Mesenchymal stem cell (in vitro differentiated cells and primary cell): ENCODE data around the gene FCGR2B.
"Not testable (repeated sequence)": the region's sequence is repeated elsewhere in the genome, so short reads cannot be mapped to it uniquely, and the experiment has no call there.

ENCODE experiments used
- DNase-seq: peaks from one replicate; pipeline ENCODE4 v3.0.0-alpha.2; 2013
- H2AFZ ChIP-seq: one replicate; pipeline ENCODE4 v1.6.1; 2013; ENCODE audit warnings: low read depth, mild to moderate bottlenecking, control low read depth, inconsistent platforms, low read length, moderate library complexity
- H2AK5ac ChIP-seq: 2 replicates; pipeline ENCODE4 v1.6.1; 2013; ENCODE audit warnings: low read length, moderate library complexity, mild to moderate bottlenecking, inconsistent platforms; ENCODE audit not compliant: severe bottlenecking
- H2BK120ac ChIP-seq: one replicate; pipeline ENCODE4 v1.6.1; 2013; ENCODE audit warnings: low read depth, mild to moderate bottlenecking, inconsistent platforms, low read length, moderate library complexity
- H2BK12ac ChIP-seq, 2 experiments: one replicate each; pipeline ENCODE4 v1.6.1; 2013; ENCODE audit warnings: inconsistent platforms in 2 of 2, low read length in 2 of 2, mild to moderate bottlenecking in 2 of 2, moderate library complexity in 2 of 2, control low read depth in 1 of 2
- H2BK15ac ChIP-seq: one replicate; pipeline ENCODE4 v1.6.1; 2013; ENCODE audit warnings: mild to moderate bottlenecking, low read depth, inconsistent platforms; ENCODE audit not compliant: poor library complexity, severe bottlenecking
- H2BK5ac ChIP-seq: 2 replicates; pipeline ENCODE4 v1.6.1; 2013; ENCODE audit warnings: low read depth, mild to moderate bottlenecking, low read length, control low read depth, inconsistent platforms; ENCODE audit not compliant: poor library complexity, severe bottlenecking
- H3K14ac ChIP-seq, 2 experiments: one replicate each; pipeline ENCODE4 v1.6.1; 2013; ENCODE audit warnings: inconsistent platforms in 2 of 2, low read length in 2 of 2, control low read depth in 1 of 2, mild to moderate bottlenecking in 1 of 2, moderate library complexity in 1 of 2
- H3K18ac ChIP-seq, 2 experiments: one replicate each; pipeline ENCODE4 v1.6.1; 2013; ENCODE audit warnings: inconsistent platforms in 2 of 2, low read length in 2 of 2, control low read depth in 1 of 2, low read depth in 1 of 2, mild to moderate bottlenecking in 1 of 2
- H3K23ac ChIP-seq, 2 experiments: one replicate each; pipeline ENCODE4 v1.6.1; 2013; ENCODE audit warnings: inconsistent platforms in 2 of 2, low read length in 2 of 2, mild to moderate bottlenecking in 2 of 2, moderate library complexity in 2 of 2, control low read depth in 1 of 2
- H3K27ac ChIP-seq: 2 replicates; pipeline ENCODE4 v1.5.1; 2013; ENCODE audit warnings: mild to moderate bottlenecking, moderate library complexity, low read length, control low read depth, inconsistent platforms; ENCODE audit not compliant: poor library complexity, severe bottlenecking
- H3K27me3 ChIP-seq, 2 experiments: 2 replicates each; pipeline versions ENCODE4 v1.6.1 to v1.7.0; 2013; ENCODE audit warnings: low read length in 2 of 2, mild to moderate bottlenecking in 2 of 2, moderate library complexity in 2 of 2, control low read depth in 1 of 2, inconsistent platforms in 1 of 2; ENCODE audit not compliant: control insufficient read depth in 1 of 2, insufficient read depth in 1 of 2
- H3K36me3 ChIP-seq, 2 experiments: 2 replicates each; pipeline versions ENCODE4 v1.6.1 to v1.7.0; 2013; ENCODE audit warnings: low read length in 2 of 2, control low read depth in 1 of 2, inconsistent platforms in 1 of 2, low read depth in 1 of 2, mild to moderate bottlenecking in 1 of 2; ENCODE audit not compliant: insufficient read depth in 2 of 2, control insufficient read depth in 1 of 2
- H3K4ac ChIP-seq, 2 experiments: one replicate each; pipeline ENCODE4 v1.6.1; 2013; ENCODE audit warnings: inconsistent platforms in 2 of 2, low read length in 2 of 2, mild to moderate bottlenecking in 2 of 2, moderate library complexity in 2 of 2, control low read depth in 1 of 2, low read depth in 1 of 2
- H3K4me1 ChIP-seq: 2 replicates; pipeline ENCODE4 v1.6.1; 2013; ENCODE audit warnings: low read depth, low read length, control low read depth; ENCODE audit not compliant: control insufficient read depth, insufficient read depth
- H3K4me2 ChIP-seq: 2 replicates; pipeline ENCODE4 v1.6.1; 2013; ENCODE audit warnings: low read length, mild to moderate bottlenecking, inconsistent platforms; ENCODE audit not compliant: poor library complexity, severe bottlenecking
- H3K4me3 ChIP-seq, 2 experiments: 2 replicates each; pipeline versions ENCODE4 v1.5.1 to v1.7.0; 2013; ENCODE audit warnings: low read length in 2 of 2, mild to moderate bottlenecking in 2 of 2, control low read depth in 1 of 2, low read depth in 1 of 2; ENCODE audit not compliant: insufficient read depth in 1 of 2
- H3K79me1 ChIP-seq: replicated peaks from 2 replicates; pipeline ENCODE4 v1.6.1; 2013; ENCODE audit warnings: mild to moderate bottlenecking, control low read depth, low read length, inconsistent platforms; ENCODE audit not compliant: poor library complexity, severe bottlenecking
- H3K9ac ChIP-seq: 2 replicates; pipeline ENCODE4 v1.7.0; 2013; ENCODE audit warnings: mild to moderate bottlenecking, low read length, moderate library complexity
- H3K9me3 ChIP-seq: 2 replicates; pipeline ENCODE4 v1.7.0; 2013; ENCODE audit warnings: mild to moderate bottlenecking, low read length; ENCODE audit not compliant: control insufficient read depth
- H4K8ac ChIP-seq: one replicate; pipeline ENCODE4 v1.6.1; 2013; ENCODE audit warnings: inconsistent platforms, mild to moderate bottlenecking, low read length, moderate library complexity
- H4K91ac ChIP-seq: one replicate; pipeline ENCODE4 v1.6.1; 2013; ENCODE audit warnings: mild to moderate bottlenecking, low read length, inconsistent platforms
- WGBS: methylation state at CpG from one replicate; pipeline ENCODE4 v1.1.7; 2013; ENCODE audit warnings: mixed read lengths; 5-methylcytosine and 5-hydroxymethylcytosine counted together

FCGR2B gene

DNA sequence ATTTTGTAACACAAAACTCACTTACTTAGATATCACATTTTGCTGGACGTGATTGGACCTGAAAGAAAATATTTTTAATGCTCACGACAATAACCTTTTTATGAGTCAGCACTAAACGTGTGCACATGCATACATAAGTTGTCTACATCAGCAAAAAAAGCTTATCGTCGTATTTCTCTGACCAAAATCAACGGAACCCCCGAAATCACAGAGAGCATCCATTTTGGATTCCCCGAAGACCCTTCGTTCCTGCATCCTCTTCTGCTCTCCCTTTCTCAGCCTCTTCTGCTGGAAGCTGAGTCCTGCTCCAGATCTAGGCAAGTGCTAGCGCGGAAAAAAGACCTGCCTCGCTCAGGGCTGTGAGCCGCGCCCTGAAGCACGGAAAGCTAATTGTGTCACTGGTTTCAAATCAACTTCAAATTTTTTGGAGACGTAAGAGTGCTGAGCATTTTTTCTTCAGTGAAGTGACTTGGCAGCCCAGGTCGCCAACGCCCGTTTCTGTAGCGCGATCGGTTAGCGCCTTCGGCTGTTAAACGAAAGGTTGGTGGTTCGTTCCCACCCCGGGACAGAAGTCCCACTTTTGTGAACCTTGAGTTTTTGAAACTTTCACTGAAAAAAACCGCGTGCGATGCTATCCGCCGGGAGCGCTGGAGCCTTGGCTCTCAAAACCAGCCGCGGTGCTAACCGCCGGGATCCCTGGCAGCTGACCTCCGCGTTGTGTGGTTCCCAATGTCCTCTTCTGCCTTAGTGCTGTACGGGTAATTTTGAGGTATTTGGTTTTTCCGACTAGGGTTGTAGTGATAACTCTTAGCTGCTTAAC lies 41.6 kb upstream of the FCGR2B start:
- not testable (repeated sequence) for H3K27me3 ChIP-seq, H4K8ac ChIP-seq, H3K4me1 ChIP-seq, H2AK5ac ChIP-seq, H3K79me1 ChIP-seq, H3K36me3 ChIP-seq, H2BK5ac ChIP-seq, H3K9me3 ChIP-seq, H3K27ac ChIP-seq, H3K18ac ChIP-seq, H3K14ac ChIP-seq, H2BK120ac ChIP-seq, H2BK15ac ChIP-seq, H3K23ac ChIP-seq, H4K91ac ChIP-seq, H2BK12ac ChIP-seq, H3K4ac ChIP-seq
- WGBS: 2% methylated on average over 39 of the region's 41 CpGs
- peak overlapping the region; percentile 7 for H2AFZ ChIP-seq
- peak overlapping the region; percentile 27 to 77 for H3K4me3 ChIP-seq
- H3K4me2 ChIP-seq: peak overlapping the region; percentile 45
- H3K9ac ChIP-seq: peak overlapping the region; percentile 84
- DNase-seq: peak; percentile 82

DNA sequence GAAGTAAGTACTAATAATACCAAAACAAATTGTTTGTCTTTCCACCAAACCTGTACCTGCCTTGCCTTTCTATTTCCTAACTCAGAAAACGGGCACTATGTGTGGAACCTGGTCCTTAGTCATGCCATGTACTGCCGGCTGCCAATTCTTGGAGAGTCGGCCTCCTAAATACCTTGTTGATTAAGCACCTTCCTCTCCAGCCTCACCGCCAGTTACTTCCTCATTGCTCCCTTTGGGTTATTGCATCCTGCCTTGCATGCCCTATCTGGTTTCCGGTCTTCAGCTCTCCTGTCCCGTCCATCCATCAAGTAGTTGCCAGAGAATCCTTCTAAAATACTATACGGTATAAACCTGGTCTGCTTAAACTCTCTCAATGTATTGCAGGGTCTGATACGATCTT lies 40.9 kb upstream of the FCGR2B start:
- H4K91ac ChIP-seq, H3K4me1 ChIP-seq, H3K36me3 ChIP-seq, DNase-seq, H2AK5ac ChIP-seq, H3K9me3 ChIP-seq, H2BK12ac ChIP-seq, H3K27ac ChIP-seq, H3K4ac ChIP-seq, H3K79me1 ChIP-seq, H3K18ac ChIP-seq, H3K27me3 ChIP-seq, H3K23ac ChIP-seq, H2BK120ac ChIP-seq, H2AFZ ChIP-seq, H3K14ac ChIP-seq, H2BK5ac ChIP-seq, H4K8ac ChIP-seq, H3K4me2 ChIP-seq, H2BK15ac ChIP-seq: not testable (repeated sequence)
- 52% methylated on average over 8 of the region's 8 CpGs for WGBS
- H3K4me3 ChIP-seq: peak overlapping the region in 1 of 2 experiments; percentile 77
- H3K9ac ChIP-seq: peak overlapping the region; percentile 84

DNA sequence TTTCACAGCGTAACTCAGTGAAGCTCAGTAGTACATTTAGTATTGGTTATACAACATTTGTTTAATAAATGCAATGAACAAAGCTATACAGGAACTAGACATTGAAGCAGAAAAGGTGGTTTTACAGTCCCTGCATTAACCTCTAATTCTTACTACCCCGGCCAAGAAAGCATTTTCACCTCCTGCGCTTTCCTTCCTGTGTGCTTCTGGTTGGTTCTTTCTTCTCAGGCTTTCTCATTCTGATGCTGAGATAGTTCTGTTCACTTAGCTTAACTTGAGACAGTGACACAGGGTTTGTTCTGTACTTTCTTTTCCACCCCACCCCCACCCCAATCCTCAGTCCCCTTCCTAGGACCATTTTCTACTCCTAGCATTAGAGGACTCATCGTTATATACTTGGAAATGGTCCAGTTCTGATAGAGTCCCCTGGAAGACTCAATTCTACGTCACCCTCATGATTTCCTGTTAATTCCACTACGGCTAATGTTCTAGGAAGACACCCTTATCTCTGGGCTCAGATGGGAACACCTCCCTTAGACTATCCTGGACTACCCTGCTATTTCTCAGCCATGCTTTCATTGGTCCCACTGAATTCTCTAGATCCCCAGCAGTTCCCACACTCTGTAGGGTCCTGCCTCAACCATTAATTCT lies 39.4 kb upstream of the FCGR2B start:
- not testable (repeated sequence) for H2BK120ac ChIP-seq, H4K91ac ChIP-seq, H3K79me1 ChIP-seq, H3K9me3 ChIP-seq, H3K9ac ChIP-seq, H3K36me3 ChIP-seq, H3K4me1 ChIP-seq, H4K8ac ChIP-seq, H3K27ac ChIP-seq, DNase-seq, H3K14ac ChIP-seq, H2AFZ ChIP-seq, H3K27me3 ChIP-seq, H2BK12ac ChIP-seq, H3K4me3 ChIP-seq, H3K4ac ChIP-seq, H3K18ac ChIP-seq, H3K4me2 ChIP-seq, H3K23ac ChIP-seq, H2AK5ac ChIP-seq, H2BK15ac ChIP-seq, H2BK5ac ChIP-seq
- 91% methylated on average over 3 of the region's 6 CpGs for WGBS

DNA sequence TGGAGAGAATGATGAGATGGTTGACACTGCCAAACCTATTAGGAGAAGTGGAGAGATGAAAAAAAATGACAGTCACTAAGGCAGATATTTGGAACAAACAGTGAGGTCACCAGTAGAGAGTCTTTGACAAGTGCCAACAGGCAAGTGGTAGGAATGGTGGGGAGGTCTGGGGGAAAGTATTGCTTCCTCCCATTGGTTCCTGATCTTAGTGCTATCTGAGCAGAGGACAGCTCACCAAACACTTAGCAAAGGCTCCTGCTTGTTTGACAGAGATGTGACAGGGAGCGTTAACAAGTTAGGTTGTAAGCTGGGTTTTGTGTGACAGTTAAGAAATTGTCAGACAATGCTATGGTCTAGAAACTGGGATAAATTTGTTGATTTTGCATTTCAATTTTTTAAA lies 38.3 kb upstream of the FCGR2B start:
- H3K79me1 ChIP-seq, H2BK15ac ChIP-seq, H3K27me3 ChIP-seq: not testable (repeated sequence)

More for the DNA sequence above, 38.3 kb upstream of the FCGR2B start:
- not testable (repeated sequence) for H2BK120ac ChIP-seq, DNase-seq, H3K36me3 ChIP-seq, H3K4ac ChIP-seq, H3K4me3 ChIP-seq, H3K14ac ChIP-seq, H2AFZ ChIP-seq, H3K4me2 ChIP-seq, H3K23ac ChIP-seq, H2BK12ac ChIP-seq, H2AK5ac ChIP-seq, H3K18ac ChIP-seq, H2BK5ac ChIP-seq, H3K27ac ChIP-seq, H3K9me3 ChIP-seq, H3K9ac ChIP-seq, H4K8ac ChIP-seq, H3K4me1 ChIP-seq, H4K91ac ChIP-seq
- WGBS: no CpG with 5 or more reads among the region's 1 CpG
